Stimulated activated CD8-positive, alpha-beta memory T cell treated with anti-CD3 and anti-CD28 coated beads, Interleukin-4, amount 100 ng/mL, for 1 hour (primary cell): ENCODE results near the gene MATK.

Source experiments
- DNase-seq, 2 donors: peaks; one replicate each; pipeline ENCODE4 v3.0.0-alpha.2; 2020; ENCODE audit warnings: low read depth in 2 of 2, low spot score in 1 of 2

MATK gene

DNA sequence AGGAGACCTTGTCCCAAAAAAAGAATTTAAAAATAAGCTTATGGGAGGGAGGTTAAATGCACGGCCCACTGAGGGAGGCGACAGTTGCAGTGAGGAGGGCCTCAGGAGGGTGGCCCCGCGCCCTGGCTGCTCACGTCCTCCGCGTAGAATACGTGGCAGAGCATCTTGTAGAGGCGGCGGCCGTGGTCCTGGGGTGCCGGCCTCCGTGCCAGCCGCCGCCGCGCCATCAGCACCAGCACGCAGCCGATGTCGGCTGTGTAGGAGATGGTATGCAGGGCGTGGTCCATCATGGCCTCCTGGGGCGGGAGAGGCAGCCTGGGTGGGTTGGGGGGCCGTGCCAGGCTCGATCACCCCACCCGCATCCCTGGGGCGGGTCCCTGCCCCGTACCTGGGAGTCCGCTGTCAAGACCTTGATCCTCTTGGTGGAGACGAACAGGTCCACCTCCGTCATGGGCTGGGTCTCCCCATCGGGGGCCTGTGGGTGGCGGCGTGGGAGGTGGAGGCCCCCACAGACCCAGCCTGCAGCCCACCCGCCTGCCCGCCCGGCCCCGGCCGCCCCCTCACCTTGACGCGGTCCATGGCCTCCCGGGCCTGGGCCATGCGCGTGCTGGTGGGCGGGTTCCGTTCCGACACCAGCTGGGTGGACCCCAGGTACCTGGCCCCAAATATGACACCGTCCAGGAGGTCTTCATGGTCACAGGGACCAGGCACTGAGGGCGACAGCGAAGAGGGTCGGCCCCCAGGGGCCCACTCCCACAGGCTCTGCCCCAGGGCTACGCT lies 32.4 kb downstream of the MATK start:
- no peak for DNase-seq

DNA sequence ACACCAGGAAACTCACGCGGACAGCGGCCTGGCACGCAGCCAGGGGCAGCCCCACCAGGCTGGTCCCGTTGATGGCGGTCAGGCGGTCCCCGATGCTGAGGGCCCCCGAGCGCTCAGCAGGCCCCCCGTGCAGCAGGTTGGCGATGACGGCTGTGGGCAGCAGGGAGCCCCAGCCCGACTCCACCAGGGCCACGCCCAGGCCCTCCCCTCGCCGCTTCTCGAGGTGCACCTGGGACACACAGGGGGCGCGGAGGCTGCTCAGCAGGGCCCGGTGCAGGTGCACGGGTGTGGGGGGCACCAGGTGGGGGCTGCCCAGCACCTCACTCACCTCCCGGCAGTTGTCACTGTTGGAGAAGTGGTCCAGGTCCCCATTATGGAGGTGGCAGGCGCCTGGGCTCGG lies 33.7 kb downstream of the MATK start:
- DNase-seq = no peak

DNA sequence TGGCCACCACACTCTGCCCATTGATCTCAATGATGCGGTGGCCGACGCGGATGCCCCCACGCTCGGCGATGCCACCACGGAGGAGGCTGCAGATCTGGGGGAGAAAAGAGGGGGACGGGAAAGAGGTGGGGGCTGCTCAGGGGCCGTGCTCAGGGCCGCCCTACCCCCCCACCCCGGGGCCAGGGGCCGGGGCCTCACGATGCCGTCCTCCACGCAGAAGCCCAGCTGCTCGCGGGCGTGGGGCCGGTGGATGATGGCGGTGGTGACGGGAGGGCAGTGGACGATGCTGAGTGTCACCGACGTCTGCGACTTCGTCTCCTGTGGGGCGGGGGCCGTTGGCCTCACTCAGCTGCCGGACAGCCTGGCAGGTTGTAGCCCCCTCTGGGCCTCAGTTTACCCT lies 34.9 kb downstream of the MATK start:
- DNase-seq = no peak

GRCh38 chr19:3750211-3750610 lies 36.0 kb downstream of the MATK start:
- DNase-seq = no peak

GRCh38 chr19:3748965-3749364 lies 37.2 kb downstream of the MATK start:
- DNase-seq = no peak

- no peak for DNase-seq
Observed at GRCh38 chr19:3746371-3747056, 39.7 kb downstream of the MATK start.

DNA sequence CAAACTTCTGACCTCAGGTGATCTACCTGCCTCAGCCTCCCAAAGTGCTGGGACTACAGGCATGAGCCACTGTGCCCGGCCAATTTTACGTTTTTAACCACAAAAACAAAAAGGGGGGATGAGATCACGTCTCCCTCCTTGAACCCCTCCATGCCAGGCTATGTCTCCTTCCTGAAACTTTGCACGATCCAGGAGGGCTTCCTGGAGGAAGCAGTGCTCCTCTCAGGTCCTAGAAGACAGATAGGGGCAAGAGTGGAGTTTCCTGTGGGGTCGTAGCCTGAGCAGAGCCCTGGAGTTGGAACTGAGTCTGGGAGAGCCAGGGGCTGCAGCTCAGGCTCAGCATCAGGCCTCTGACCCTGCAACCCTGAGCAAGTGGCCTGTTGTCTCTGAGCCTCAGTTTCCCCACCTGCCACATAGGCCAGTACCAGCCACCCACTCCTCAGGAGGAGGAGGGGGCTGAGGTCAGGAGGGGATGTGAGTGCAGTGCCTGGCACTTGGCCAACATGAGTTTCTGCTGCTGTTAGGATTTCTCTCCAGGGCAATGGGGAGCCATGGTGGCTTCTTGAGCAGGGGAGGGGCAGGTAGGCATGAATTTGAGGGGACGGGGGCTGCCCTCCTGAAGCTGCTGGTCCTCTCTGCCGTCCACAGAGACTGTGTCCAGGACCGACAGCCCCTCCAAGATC lies 40.7 kb downstream of the MATK start:
- DNase-seq = no peak

- DNase-seq = no peak
Observed at GRCh38 chr19:3743486-3743885, 42.7 kb downstream of the MATK start.

DNA sequence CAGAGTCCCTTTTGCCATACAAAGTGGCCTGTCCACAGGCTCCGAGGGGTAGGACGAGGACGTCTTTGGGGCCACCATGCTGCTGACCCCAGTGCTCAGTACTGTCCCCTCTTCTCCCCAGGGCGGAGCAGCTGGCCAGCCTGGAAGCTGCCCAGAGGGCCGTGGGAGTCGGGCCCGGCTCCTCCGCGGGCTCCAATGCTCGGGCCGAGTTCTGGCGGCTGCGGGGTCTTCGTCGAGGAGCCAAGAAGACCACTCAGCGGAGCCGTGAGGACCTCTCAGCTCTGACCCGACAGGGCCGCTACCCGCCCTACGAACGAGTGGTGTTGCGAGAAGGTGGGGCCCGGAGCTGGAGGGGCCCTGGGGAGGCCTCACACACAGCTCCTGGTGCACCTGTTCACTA lies 45.8 kb downstream of the MATK start:
- no peak for DNase-seq

DNA sequence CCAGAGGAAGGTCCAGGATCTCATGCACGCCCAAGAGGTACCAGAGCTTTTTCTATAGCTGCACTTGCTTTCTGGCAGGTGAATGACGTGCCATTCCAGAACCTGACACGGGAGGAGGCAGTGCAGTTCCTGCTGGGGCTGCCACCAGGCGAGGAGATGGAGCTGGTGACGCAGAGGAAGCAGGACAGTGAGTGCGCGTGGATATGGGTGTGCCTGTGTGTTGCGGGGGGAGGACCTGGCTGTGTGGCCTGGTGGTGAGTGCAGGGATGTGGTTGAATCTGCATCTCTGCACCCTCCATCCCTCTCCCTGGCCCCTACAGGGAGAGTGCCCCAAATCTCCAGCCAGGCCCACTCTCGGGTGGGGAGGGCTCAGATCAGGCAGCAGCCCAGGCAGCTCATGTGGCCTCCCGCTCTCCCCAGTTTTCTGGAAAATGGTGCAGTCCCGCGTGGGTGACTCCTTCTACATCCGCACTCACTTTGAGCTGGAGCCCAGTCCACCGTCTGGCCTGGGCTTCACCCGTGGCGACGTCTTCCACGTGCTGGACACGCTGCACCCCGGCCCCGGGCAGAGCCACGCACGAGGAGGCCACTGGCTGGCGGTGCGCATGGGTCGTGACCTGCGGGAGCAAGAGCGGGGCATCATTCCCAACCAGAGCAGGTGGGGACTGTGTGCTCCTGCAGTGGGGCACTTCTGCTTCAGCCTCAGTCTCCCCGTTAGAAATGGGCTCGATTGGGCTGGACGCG lies 47.5 kb downstream of the MATK start:
- no peak for DNase-seq

- no peak for DNase-seq
Observed at GRCh38 chr19:3737487-3738205, 48.5 kb downstream of the MATK start.

- DNase-seq = no peak
Observed at GRCh38 chr19:3736106-3736724, 50.0 kb downstream of the MATK start.

- DNase-seq = no peak
Observed at GRCh38 chr19:3734310-3734600, 51.9 kb downstream of the MATK start.

DNA sequence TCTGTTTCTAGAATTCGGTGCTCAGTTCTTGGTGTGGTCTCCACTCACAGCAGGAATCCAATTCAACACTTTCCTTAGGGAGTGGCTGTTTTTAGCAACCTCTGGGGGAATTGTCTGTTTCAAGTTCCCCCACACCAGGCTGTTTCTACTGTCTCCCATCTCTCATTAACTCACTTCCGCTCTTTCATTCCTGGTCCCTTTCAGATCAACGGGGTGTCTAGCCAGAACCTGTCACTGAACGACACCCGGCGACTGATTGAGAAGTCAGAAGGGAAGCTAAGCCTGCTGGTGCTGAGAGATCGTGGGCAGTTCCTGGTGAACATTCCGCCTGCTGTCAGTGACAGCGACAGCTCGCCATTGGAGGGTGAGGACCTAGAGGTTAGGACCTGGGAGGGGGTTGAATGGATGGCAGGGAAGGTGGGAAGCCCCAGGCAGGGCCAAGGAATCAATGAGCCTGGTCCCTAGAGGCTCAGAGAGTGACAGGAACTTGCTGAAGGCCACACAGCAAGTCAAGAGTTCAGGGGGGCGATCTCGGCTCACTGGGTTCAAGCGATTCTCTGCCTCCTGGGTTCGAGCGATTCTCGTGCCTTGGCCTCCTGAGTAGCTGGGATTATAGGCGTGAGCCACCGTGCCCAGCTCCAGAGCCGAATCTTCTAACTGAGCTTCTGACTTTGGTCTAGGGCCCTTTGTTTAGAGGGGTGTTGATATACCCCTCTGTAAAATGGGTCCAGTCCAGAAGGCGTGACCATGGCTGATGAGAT lies 52.5 kb downstream of the MATK start:
- no peak for DNase-seq

DNA sequence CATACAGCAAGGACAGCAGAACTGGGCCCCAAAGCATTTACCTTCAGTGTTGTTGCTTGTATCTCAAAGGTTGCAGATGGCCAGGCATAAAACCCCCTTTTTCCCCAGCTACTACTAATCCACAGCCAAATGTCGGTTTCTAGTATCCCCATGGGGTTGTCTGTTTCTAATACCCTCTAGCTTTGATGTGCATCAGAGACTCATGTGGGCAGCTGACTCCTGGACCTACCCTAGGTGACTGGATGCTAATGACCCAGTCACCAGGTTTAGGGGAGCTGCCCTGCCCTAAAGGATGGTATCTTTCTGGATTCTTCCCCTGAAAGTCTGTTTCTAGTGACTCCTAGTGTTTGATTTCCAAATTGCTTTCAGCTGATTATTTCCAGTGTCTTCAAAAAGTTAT lies 54.1 kb downstream of the MATK start:
- DNase-seq = no peak

GRCh38 chr19:3730457-3730958 lies 55.7 kb downstream of the MATK start:
- no peak for DNase-seq
